Gastrocnemius medialis (tissue), 4 donors: ENCODE data around the gene KCND3.

Experiments
- CTCF ChIP-seq, 5 experiments: fragments of 450-650 bp in 3 of 5; fragments of 200-600 bp in 2 of 5; sonication (generic) in 2 of 5; IDR thresholded peaks in 4 of 5; conservative IDR thresholded peaks in 1 of 5; 1 replicate in 4 of 5; 2 replicates in 1 of 5; pipeline ENCODE4 v1.5.1; 2016 to 2019; ENCODE audit warnings: antibody characterized with exemption in 5 of 5, mild to moderate bottlenecking in 3 of 5, moderate library complexity in 3 of 5
- POLR2A ChIP-seq, 2 donors: fragments of 450-650 bp; IDR thresholded peaks; one replicate each; pipeline ENCODE4 v1.6.1; 2017; ENCODE audit warnings: antibody characterized with exemption in 2 of 2, mild to moderate bottlenecking in 2 of 2, moderate library complexity in 2 of 2

- TF ChIP-seq POLR2A (IDR thresholded peaks at IDR 0.05) = no peak
- TF ChIP-seq CTCF (IDR thresholded peaks at IDR 0.05 in 4 of 5, conservative IDR thresholded peaks at IDR 0.05 in 1 of 5) = no peak
Observed at GRCh38 chr1:112000048-112000447, 10.6 kb upstream of the KCND3 start.
